GM19238 (cell line): ENCODE results near the gene ADGRV1.

Experiments used
- DNase-seq: peaks from one replicate; pipeline ENCODE4 v3.0.0; 2011; ENCODE audit warnings: low spot score; ENCODE audit not compliant: insufficient read length

ADGRV1 gene

GRCh38 chr5:91103353-91104061 lies 544.9 kb downstream of the ADGRV1 start:
- DNase-seq: no peak

GRCh38 chr5:91104062-91104448 lies 545.5 kb downstream of the ADGRV1 start:
- no peak for DNase-seq

DNA sequence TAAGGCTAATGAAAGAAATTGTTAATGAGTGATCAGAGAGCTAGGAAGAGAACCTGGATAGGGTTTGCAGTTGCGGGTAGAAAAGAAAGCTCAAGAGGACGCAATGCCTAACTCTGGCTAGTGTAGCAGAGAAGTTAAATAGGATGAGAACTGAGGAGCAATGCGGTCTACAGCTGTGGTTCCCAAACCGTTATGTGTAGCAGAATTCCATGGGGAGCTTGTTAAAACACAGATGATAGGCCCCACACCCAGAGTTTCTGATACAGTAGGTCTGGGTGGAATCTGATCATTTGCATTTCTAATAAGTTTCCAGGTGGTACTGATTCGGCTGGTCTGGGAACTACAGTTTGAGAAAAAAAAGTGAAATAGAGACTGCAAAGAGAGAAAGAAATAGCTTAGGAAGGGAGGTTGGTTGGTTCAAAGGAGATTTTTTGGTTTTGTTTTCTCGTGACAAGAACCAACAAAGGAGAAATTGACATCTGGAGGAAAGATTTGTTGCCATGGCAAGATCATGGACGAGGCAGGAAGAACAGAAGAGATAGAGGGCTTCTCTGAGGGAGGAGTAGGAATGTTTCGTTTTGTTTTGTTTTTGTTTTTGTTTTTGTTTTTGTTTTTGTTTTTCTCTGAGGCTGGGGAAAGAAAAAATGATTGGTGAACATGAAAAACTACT lies 548.4 kb downstream of the ADGRV1 start:
- DNase-seq: no peak

DNA sequence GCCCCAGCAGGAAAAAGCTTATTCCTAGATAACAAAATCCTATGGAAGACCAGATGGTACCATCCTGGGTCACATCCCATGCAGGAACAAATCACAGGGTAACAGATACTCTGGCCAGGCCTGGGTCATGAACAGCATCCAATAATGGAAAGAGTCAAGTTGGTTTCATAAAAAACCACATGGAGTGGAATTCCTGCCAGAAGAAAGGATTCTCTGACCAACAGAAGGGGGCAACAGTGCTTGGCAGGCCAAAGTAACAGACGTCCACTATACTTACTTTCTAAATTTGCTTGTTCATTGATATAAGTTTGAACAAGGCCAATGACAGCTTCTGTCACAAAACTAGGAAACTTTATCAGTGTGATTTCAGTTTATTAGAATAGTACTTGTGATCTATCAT lies 551.0 kb downstream of the ADGRV1 start:
- DNase-seq: no peak

DNA sequence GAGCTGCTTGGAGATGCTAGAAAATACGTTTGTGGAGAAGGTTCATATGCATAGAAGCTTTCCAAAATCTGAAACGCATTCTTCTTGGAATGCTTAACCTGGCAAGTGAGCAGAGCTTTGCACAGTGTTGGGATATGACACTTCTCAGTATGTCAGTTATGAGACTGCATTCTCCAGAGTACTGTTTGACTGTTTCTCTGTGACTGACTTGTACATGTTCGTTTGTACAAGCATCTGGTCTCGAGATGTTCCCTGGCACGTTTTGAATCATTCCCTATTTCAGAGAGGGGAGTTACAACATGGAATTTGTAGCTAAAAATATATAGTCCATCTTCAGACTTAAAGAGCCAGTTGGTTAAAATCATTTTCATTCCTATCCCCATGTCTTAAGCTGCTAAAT lies 552.1 kb downstream of the ADGRV1 start:
- DNase-seq: no peak

DNA sequence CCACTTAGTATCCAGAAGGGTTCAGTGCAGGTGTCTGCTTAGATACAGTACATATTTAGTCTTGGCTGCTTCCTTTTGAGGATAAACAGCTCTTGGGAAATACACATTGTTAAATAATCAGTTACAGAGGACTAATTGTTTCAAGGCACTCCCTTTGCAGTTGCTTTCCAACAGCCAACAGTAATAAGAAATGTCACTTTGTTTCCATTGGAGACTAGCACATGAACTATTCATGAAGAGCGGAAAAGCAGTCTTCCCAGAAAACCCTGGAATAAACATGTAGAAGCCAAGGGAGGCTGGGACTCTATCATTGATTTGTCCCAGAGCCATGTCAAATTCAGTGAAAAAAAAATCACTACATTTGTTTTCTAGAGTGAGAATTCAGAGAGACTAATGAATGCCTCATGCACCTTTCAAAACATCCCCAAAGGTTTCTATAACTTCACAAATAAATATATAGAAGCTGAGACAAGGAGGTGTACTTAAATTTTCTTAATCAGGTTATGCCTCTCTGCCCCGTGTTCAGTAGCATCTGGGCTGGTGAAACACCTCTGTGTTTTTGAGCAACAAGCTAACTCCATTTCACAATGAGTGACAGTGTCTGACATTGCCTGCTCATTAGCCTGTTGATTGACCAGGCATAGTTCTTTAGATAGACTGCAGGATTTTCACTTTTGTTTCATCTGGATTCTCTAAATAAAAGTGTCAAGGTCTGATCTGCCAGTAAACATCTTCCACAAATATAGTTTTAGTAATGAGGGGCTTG lies 553.1 kb downstream of the ADGRV1 start:
- no peak for DNase-seq

DNA sequence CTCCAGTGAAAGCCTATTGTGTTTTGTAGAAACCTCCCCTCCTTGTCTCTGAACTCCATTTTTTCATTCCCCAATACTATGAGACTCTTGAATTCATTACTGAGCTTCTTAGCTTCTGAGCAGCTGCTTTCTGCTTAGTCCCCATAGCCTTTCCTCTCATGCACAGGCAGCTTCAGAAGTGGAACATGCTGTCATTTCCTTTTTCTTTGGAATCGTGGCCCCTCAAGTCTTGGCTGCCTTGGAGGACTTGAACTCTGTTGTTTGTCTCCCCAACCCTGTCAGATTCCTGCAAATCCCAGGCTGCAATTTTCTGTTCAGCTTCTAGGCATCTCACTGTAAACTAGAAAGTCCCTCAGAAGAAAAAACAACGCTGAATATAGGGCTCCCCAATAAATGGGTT lies 556.1 kb downstream of the ADGRV1 start:
- DNase-seq: no peak

DNA sequence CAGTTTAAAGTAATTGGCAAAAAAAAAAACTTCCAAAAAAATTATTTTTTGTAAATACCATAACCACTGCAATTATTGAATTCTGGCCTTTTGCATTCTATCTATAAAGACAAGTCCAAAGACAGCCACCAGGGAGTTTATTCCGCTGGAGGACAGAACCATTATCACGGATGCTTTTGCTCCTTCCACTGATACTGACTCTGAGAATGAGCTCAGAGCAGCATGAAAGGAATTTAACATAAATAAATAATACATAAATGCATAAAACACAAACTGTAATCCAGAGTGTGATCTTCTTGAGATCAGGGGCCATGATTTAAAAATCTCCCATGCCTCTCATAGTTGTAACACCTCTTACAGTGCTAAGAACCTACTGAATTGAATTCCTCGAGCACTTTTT lies 559.8 kb downstream of the ADGRV1 start:
- DNase-seq: no peak

DNA sequence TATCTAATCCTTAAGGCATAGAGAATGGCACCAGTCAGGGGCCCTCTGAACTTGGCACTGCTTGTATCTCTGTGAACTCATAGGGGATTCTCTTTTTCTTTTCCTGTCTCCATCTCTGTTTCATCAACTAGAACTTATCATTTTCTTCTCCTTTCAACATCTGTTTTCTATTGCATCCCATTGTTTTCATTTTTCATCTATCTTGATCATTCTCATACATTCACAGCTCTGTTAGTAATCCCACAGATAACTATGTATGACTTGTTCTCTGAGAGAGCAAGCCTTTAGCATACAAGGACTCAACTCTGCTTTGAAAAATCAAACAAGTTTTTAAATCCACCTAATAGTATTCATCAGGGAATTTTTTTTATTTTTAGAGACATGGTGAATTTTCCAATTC lies 560.2 kb downstream of the ADGRV1 start:
- DNase-seq: no peak

- no peak for DNase-seq
These were observed 560.6 kb downstream of the ADGRV1 start for GRCh38 chr5:91119217-91119616.

DNA sequence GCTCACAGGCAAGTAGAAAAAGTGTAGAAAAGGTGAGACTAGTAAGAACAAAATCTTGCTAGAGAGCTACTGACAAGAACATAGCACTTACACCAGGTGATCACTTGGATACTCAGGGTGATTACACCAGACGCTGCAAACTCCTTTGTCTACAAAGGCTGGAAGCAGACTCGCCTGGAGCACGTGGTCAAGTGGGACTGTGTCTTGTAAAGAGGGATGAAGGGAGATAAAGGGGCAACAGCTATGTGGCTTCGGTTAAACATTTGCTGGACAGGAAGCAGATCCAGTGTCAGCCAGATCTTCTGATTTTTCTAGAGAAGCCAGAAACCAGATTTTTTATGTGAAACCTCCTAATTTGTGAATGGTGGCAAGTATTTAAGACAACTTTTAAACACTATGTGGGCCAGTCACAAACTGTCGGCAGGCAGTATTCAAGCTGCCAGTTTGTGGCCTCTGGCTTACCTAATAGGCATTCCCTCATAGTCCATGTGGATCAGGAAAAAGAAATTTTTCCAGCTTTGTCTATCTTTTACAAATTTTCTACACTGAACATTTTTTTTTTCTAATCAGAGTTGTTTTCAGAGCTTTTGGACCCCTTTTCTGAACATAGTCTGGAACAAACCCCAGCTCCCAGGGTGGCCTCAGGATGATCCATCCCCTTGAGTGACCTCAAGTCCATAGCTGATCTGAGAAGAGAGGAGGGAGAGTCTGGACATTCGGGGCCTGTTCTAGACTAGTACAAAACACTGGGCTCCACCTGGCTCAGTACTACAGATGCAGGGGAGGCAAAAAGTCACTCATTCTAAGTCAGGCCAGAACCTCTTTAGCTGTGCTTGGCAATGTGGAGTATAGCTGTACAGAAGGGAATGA lies 561.6 kb downstream of the ADGRV1 start:
- DNase-seq: no peak

GRCh38 chr5:91121347-91121993 lies 562.9 kb downstream of the ADGRV1 start:
- no peak for DNase-seq

GRCh38 chr5:91122651-91123050 lies 564.1 kb downstream of the ADGRV1 start:
- no peak for DNase-seq

GRCh38 chr5:91123291-91123690 lies 564.7 kb downstream of the ADGRV1 start:
- no peak for DNase-seq

GRCh38 chr5:91123901-91124300 lies 565.3 kb downstream of the ADGRV1 start:
- no peak for DNase-seq

- no peak for DNase-seq
These were observed 567.3 kb downstream of the ADGRV1 start for GRCh38 chr5:91125916-91126315.

- no peak for DNase-seq
These were observed 567.9 kb downstream of the ADGRV1 start for GRCh38 chr5:91126448-91126847.

GRCh38 chr5:91126888-91127287 lies 568.3 kb downstream of the ADGRV1 start:
- DNase-seq: no peak

DNA sequence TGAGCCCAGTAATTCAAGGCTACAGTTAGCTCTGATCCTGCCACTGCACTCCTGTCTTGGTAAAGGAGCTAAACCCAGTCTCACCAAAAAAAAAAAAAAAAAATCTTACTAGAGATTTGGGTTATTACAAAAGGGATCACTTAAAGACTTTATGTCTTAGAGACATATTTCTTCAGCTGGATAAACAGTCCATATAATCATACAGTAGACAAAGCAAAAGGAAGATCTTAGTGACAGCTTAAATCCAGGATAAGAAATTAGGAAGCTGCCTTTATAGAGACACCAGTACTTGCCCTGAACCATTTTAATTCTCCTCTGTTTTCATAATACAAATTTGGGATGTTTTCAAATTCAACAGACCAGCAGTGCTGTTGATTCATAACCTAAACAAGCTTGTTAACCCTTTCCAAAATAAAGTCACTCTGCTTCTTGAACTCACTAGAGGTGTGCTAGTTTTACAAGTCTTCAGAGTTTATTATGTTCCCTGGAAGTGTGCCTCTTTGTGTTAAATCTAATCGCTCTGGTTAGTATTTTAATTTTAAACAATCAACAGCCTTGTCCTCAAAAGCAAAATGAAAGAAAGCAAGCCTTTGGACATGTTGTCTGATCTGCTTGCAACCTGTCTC lies 569.0 kb downstream of the ADGRV1 start:
- DNase-seq: no peak

DNA sequence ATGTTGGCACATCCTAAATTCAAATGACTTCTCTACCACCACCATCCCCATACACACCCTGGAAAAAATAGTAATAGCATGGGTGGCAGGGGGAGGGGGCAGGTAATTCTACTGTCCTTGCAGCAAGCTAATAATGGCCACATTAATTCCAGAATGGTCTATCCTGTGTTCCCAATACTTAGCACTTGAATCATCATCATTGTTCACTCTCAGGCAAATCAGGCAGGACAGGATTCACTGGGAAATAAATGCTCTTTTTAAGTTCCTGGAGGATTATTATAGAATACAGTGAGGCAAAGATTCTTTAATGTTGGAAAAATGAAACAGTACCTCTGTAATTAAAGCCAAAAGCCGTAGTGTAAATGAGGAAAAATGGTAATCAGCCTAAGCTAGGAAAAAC lies 570.0 kb downstream of the ADGRV1 start:
- DNase-seq: no peak

- no peak for DNase-seq
These were observed 571.2 kb downstream of the ADGRV1 start for GRCh38 chr5:91129748-91130147.
